RWPE1 (cell line): ENCODE results near the gene MCHR1.

Experiments used
- CTCF ChIA-PET: fragments of 350-600 bp; sonication (Branson Sonifier 250); formaldehyde crosslinking; extraction: SDS; loops from one replicate; lab custom pipeline; 2021; lab: Yijun Ruan, JAX
- POLR2A ChIA-PET: fragments of 400-600 bp; formaldehyde crosslinking; extraction: SDS; loops from one replicate; lab custom pipeline; 2020; ENCODE audit warnings: antibody characterized with exemption; ENCODE audit not compliant: low non-redundant PET; lab: Yijun Ruan, JAX
- DNase-seq: peaks from one replicate; pipeline ENCODE4 v3.0.0; 2012; ENCODE audit warnings: low spot score
- H3K27ac ChIP-seq: fragments of 450-650 bp; 2 replicates; pipeline ENCODE4 v1.5.1; 2017
- CTCF ChIP-seq: fragments of 450-650 bp; conservative IDR thresholded peaks from 2 replicates; pipeline ENCODE4 v1.5.1; 2017; ENCODE audit warnings: low read depth, mild to moderate bottlenecking

The MCHR1 gene

GRCh38 chr22:40705918-40706682 lies 26.8 kb downstream of the MCHR1 start:
- POLR2A ChIA-PET: no interaction called here
- CTCF ChIA-PET: interaction anchor here (0.6 kb wide), 1 partner anchor 371 kb away, joined by 4 read pairs; no protein-coding TSS in a partner anchor
- DNase-seq: no peak
- no peak for TF ChIP-seq CTCF
- no peak overlapping the region for H3K27ac ChIP-seq

- DNase-seq: no peak
- ChIA-PET POLR2A (no interaction called here), CTCF (no interaction called here)
- no peak overlapping the region for H3K27ac ChIP-seq
- TF ChIP-seq CTCF: no peak
Measured at GRCh38 chr22:40707154-40707553, 27.9 kb downstream of the MCHR1 start.

GRCh38 chr22:40708177-40708576 lies 28.9 kb downstream of the MCHR1 start:
- no peak overlapping the region for H3K27ac ChIP-seq
- CTCF ChIA-PET: no interaction called here
- POLR2A ChIA-PET: no interaction called here
- no peak for DNase-seq
- TF ChIP-seq CTCF: no peak

GRCh38 chr22:40709752-40710413 lies 30.6 kb downstream of the MCHR1 start:
- POLR2A ChIA-PET: no interaction called here
- no peak for TF ChIP-seq CTCF
- no peak for DNase-seq
- H3K27ac ChIP-seq: no peak overlapping the region
- CTCF ChIA-PET: no interaction called here

GRCh38 chr22:40712311-40712710 lies 33.0 kb downstream of the MCHR1 start:
- POLR2A ChIA-PET: no interaction called here
- no peak overlapping the region; the same call in 1 of the 2 replicates for H3K27ac ChIP-seq
- DNase-seq: no peak
- CTCF ChIA-PET: no interaction called here
- TF ChIP-seq CTCF: no peak

GRCh38 chr22:40714499-40715337 lies 35.4 kb downstream of the MCHR1 start:
- DNase-seq: no peak
- ChIA-PET POLR2A (no interaction called here), CTCF (interaction anchor here (0.5 to 0.6 kb wide), 3 partner anchors 17 to 644 kb away, joined by 3 to 4 read pairs (median 3); no protein-coding TSS in a partner anchor)
- no peak for TF ChIP-seq CTCF
- H3K27ac ChIP-seq: no peak overlapping the region
